Endothelial cell of umbilical vein (primary cell): ENCODE data around the gene FAM234B. TPM values are rescaled to one million over a fixed set of nuclear protein-coding genes. Genes with fewer than 3 reads are reported as not detected.
A peak's percentile ranks its signal among the peaks of the same experiment; 100 is the strongest.

Source experiments
- BruUV-seq: library from RNA; stranded (reverse); fragments of 400-500 nt; replicated peaks from 2 replicates; lab custom pipeline; 2021; lab: Mats Ljungman, UMichigan
- CTCF ChIA-PET: fragments of 300-600, 350-600 bp; sonication (Branson Sonifier 250); formaldehyde crosslinking; loops from one replicate; lab custom pipeline; 2021; ENCODE audit warnings: antibody characterized with exemption, inconsistent platforms; lab: Charles Lee
- POLR2A ChIA-PET: fragments of 300-600, 350-600 bp; sonication (Branson Sonifier 250); formaldehyde crosslinking; loops from one replicate; lab custom pipeline; 2021; ENCODE audit warnings: antibody characterized with exemption, inconsistent platforms; lab: Charles Lee
- DNase-seq: peaks from one replicate; pipeline ENCODE4 v3.0.0-alpha.2; 2011; ENCODE audit warnings: low read depth, low spot score
- FAIRE-seq: peaks from 2 replicates; lab custom pipeline; 2011; peaks lifted over from hg19 to GRCh38; lab: Jason Lieb, UNC
- H2AFZ ChIP-seq: 2 replicates; pipeline ENCODE4 v1.6.0; 2012; ENCODE audit warnings: low read depth, low read length, control low read depth, inconsistent platforms
- H3K27ac ChIP-seq: 2 replicates; pipeline ENCODE4 v1.5.1; 2011; ENCODE audit warnings: low read depth, mild to moderate bottlenecking, control low read depth, low read length, moderate library complexity; ENCODE audit not compliant: insufficient read depth
- H3K27me3 ChIP-seq, 2 experiments: 2 replicates each; pipeline versions ENCODE4 v1.6.0 to v1.6.1; 2011; ENCODE audit warnings: low read length in 2 of 2, mixed read lengths in 1 of 2; ENCODE audit not compliant: control insufficient read depth in 2 of 2, insufficient read depth in 2 of 2
- H3K36me3 ChIP-seq, 2 experiments: 2 replicates in 1 of 2; 3 replicates in 1 of 2; pipeline ENCODE4 v1.5.1; 2011; ENCODE audit warnings: low read length in 2 of 2, mild to moderate bottlenecking in 1 of 2, moderate library complexity in 1 of 2; ENCODE audit not compliant: control insufficient read depth in 2 of 2, insufficient read depth in 2 of 2; ENCODE audit errors: extremely low read depth in 1 of 2
- H3K4me1 ChIP-seq: 3 replicates; pipeline ENCODE4 v1.5.1; 2011; ENCODE audit warnings: mild to moderate bottlenecking, low read length; ENCODE audit not compliant: control insufficient read depth, insufficient read depth; ENCODE audit errors: extremely low read depth
- H3K4me2 ChIP-seq: 2 replicates; pipeline ENCODE4 v1.6.1; 2011; ENCODE audit warnings: low read length, control low read depth, mixed read lengths; ENCODE audit not compliant: insufficient read depth
- H3K4me3 ChIP-seq, 3 experiments: fragments of 200-600 bp in 1 of 3; sonication (generic), shearing (Covaris generic) in 1 of 3; replicated peaks in 1 of 3; 2 replicates each; pipeline ENCODE4 v1.5.1; 2011 to 2016; ENCODE audit warnings: control low read depth in 3 of 3, low read length in 3 of 3, mild to moderate bottlenecking in 2 of 3, inconsistent platforms in 1 of 3, low read depth in 1 of 3, moderate library complexity in 1 of 3; ENCODE audit not compliant: insufficient read depth in 1 of 3
- H3K79me2 ChIP-seq: 2 replicates; pipeline ENCODE4 v1.6.0; 2012; ENCODE audit warnings: low read length, inconsistent platforms; ENCODE audit not compliant: control insufficient read depth, insufficient read depth
- H3K9ac ChIP-seq: replicated peaks from 2 replicates; pipeline ENCODE3; 2011; ENCODE audit warnings: low read length, control low read depth; ENCODE audit not compliant: insufficient read depth; ENCODE audit errors: extremely low read depth
- H3K9me1 ChIP-seq: replicated peaks from 3 replicates; pipeline ENCODE4 v1.6.0; 2011; ENCODE audit warnings: mild to moderate bottlenecking, low read length; ENCODE audit not compliant: control insufficient read depth, insufficient read depth; ENCODE audit errors: extremely low read depth
- H3K9me3 ChIP-seq: replicated peaks from 2 replicates; pipeline ENCODE4 v1.5.1; 2012; ENCODE audit warnings: low read length, inconsistent platforms; ENCODE audit not compliant: control insufficient read depth, insufficient read depth
- H4K20me1 ChIP-seq: replicated peaks from 2 replicates; pipeline ENCODE3; 2011; ENCODE audit warnings: mild to moderate bottlenecking, low read length; ENCODE audit not compliant: control insufficient read depth, insufficient read depth; ENCODE audit errors: extremely low read depth
- EZH2 ChIP-seq: IDR thresholded peaks from 2 replicates; pipeline ENCODE4 v1.6.1; 2012; ENCODE audit warnings: borderline replicate concordance, low read depth, mild to moderate bottlenecking, moderate library complexity, low read length, inconsistent platforms; ENCODE audit not compliant: severe bottlenecking
- FOS ChIP-seq: IDR thresholded peaks from 2 replicates; pipeline ENCODE4 v1.6.1; 2011; ENCODE audit warnings: mild to moderate bottlenecking, low read length, moderate library complexity, borderline replicate concordance; ENCODE audit not compliant: insufficient read depth
- GATA2 ChIP-seq: IDR thresholded peaks from 2 replicates; pipeline ENCODE4 v1.7.0; 2011; ENCODE audit warnings: low read depth, mild to moderate bottlenecking, moderate library complexity, mixed read lengths, low read length; ENCODE audit not compliant: insufficient read length, insufficient read depth
- JUN ChIP-seq: IDR thresholded peaks from 2 replicates; pipeline ENCODE4 v1.6.1; 2011; ENCODE audit warnings: borderline replicate concordance, low read depth; ENCODE audit not compliant: insufficient read length, insufficient read depth
- MYC ChIP-seq: IDR thresholded peaks from one replicate; pipeline ENCODE4 v1.6.1; 2011; ENCODE audit warnings: mild to moderate bottlenecking, low read depth, low read length
- POLR2A ChIP-seq: IDR thresholded peaks from 2 replicates; pipeline ENCODE4 v1.6.1; 2012; ENCODE audit warnings: low read depth, mild to moderate bottlenecking, control low read depth, low read length
- POLR2AphosphoS5 ChIP-seq: IDR thresholded peaks from 2 replicates; pipeline ENCODE4 v1.6.1; 2012; ENCODE audit warnings: low read depth, mild to moderate bottlenecking, control low read depth, low read length, moderate library complexity; ENCODE audit not compliant: insufficient read depth
- dilution Hi-C: fragments of 300-500 bp; cut with MboI; formaldehyde crosslinking; loops from one replicate; pipeline ENCODE4 v1.15.0; 2019; ENCODE audit warnings: low sequenced_read_pairs; ENCODE audit not compliant: extremely low pct_ligation_motif_present
- intact Hi-C: fragments of 100-400 bp; cut with micrococcal nuclease; formaldehyde crosslinking; loops from one replicate; pipeline ENCODE4 v1.10.0; 2022
- polyA plus RNA-seq, 4 experiments: library from polyadenylated mRNA; depleted of rRNA in 3 of 4; stranded (reverse) in 3 of 4; unstranded in 1 of 4; fragments of >200 nt; gene quantifications; 2 replicates each; pipeline versions ENCODE4 v1.2.1 to v1.2.3, GENCODE V29; 2011 to 2012; ENCODE audit warnings: missing spikeins in 1 of 4
- total RNA-seq: library from RNA; stranded (reverse); gene quantifications from 2 replicates; pipeline ENCODE4 v1.2.3, GENCODE V29; 2021
- TF ChIP-seq, protein P1 (sequence below): IDR thresholded peaks from 2 replicates; pipeline ENCODE4 v1.6.1; 2011; ENCODE audit not compliant: insufficient read depth, insufficient read length
- TF ChIP-seq, protein P2 (sequence below), 2 donors: IDR thresholded peaks; 1 replicate in 1 of 2; 2 replicates in 1 of 2; pipeline ENCODE4 v1.5.1; 2011; ENCODE audit warnings: low read length in 2 of 2, mild to moderate bottlenecking in 2 of 2, moderate library complexity in 2 of 2, control low read depth in 1 of 2, inconsistent platforms in 1 of 2, low read depth in 1 of 2; ENCODE audit not compliant: insufficient read depth in 1 of 2; ENCODE audit errors: extremely low read depth in 1 of 2

The FAM234B gene
- total and polyA plus RNA-seq, 2 donors (not counting 3 experiments of a cell fraction or from before 2014, with no cell fraction given), result 4.9 to 13.2 TPM

DNA sequence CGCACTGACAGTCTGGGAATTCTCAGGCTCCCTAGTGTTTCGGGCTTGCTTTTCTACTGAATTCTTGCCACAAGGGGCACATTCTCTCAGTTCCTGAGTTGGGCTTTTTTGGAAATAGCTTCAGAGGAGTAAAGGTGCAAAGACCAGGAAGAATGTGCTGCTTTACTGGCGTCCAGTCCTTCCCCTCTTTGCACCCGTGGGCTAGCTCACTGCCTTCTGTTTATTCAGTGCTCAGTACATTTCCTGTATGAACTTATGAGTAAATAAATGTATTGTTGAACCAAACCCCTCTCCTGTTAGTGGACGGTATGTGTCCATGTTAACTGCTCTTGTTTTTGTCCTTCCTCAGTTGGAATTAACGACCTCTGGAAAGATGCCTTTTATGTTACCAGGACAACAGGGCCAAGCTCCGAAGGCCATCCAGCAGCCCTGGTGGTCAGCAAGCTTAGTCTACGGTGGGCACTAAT, 35.3 kb downstream of the FAM234B start:
- intact Hi-C loops (loop anchor here (1.0 to 2.0 kb wide), 8 partner anchors 19 to 291 kb away; partner anchors contain the start of genes EMP1 and HEBP1), dilution Hi-C loops (no loop called here)
- Histone ChIP-seq H3K27ac (peak overlapping the region; percentile 69), H3K4me2 (peak overlapping the region; percentile 8), H2AFZ (no peak overlapping the region), H3K36me3 (no peaks in the 10 kb centered on the region), H4K20me1 (no peaks in the 10 kb centered on the region), H3K9me3 (no peaks in the 10 kb centered on the region), H3K4me1 (peaks cover 12% of the 10 kb centered on the region), H3K4me3 (no peak overlapping the region), H3K9ac (no peak overlapping the region), H3K9me1 (no peaks in the 10 kb centered on the region), H3K79me2 (no peaks in the 10 kb centered on the region), H3K27me3 (no peaks in the 10 kb centered on the region)
- no TSS peak for BruUV-seq
- FAIRE-seq (peak; percentile 91), DNase-seq (peak; percentile 98)
- ChIA-PET CTCF (interaction anchor here (0.6 to 1.9 kb wide), 36 partner anchors 10 to 354 kb away, joined by 3 to 23 read pairs (median 4); partner anchors contain the start of genes EMP1 and FAM234B), POLR2A (interaction anchor here (0.6 to 1.1 kb wide), 3 partner anchors 19 to 44 kb away, joined by 3 read pairs; no protein-coding TSS in a partner anchor)
- no peak for TF ChIP-seq GATA2
- TF ChIP-seq, protein P1, sequence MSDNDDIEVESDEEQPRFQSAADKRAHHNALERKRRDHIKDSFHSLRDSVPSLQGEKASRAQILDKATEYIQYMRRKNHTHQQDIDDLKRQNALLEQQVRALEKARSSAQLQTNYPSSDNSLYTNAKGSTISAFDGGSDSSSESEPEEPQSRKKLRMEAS, result peak; percentile 20
- peak; percentile 74 for TF ChIP-seq POLR2AphosphoS5
- no peak for TF ChIP-seq EZH2
- TF ChIP-seq, protein P2, sequence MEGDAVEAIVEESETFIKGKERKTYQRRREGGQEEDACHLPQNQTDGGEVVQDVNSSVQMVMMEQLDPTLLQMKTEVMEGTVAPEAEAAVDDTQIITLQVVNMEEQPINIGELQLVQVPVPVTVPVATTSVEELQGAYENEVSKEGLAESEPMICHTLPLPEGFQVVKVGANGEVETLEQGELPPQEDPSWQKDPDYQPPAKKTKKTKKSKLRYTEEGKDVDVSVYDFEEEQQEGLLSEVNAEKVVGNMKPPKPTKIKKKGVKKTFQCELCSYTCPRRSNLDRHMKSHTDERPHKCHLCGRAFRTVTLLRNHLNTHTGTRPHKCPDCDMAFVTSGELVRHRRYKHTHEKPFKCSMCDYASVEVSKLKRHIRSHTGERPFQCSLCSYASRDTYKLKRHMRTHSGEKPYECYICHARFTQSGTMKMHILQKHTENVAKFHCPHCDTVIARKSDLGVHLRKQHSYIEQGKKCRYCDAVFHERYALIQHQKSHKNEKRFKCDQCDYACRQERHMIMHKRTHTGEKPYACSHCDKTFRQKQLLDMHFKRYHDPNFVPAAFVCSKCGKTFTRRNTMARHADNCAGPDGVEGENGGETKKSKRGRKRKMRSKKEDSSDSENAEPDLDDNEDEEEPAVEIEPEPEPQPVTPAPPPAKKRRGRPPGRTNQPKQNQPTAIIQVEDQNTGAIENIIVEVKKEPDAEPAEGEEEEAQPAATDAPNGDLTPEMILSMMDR (IDR thresholded peaks at IDR 0.05; ENCODE audit: extremely low read depth in 1 of 2, insufficient read depth in 1 of 2, low read depth in 1 of 2, low read length in 2 of 2), result peak; percentile 64 to 76
- no peak for TF ChIP-seq FOS
- TF ChIP-seq JUN, result peak; percentile 20
- TF ChIP-seq POLR2A, result no peak
- TF ChIP-seq MYC, result no peak
